CD4-positive, alpha-beta T cell treated with Interleukin-17A for 4 hours (primary cell): ENCODE results near the gene PIP4K2A.

Experiments
- DNase-seq: peaks from one replicate; pipeline ENCODE4 v3.0.0-alpha.2; 2020; ENCODE audit warnings: mixed read lengths

Gene PIP4K2A

GRCh38 chr10:22659866-22660265 lies 54.5 kb downstream of the PIP4K2A start:
- DNase-seq = no peak

- no peak for DNase-seq
Observed at GRCh38 chr10:22658745-22659410, 55.5 kb downstream of the PIP4K2A start.

- DNase-seq = no peak
Observed at GRCh38 chr10:22657566-22658225, 56.7 kb downstream of the PIP4K2A start.

- DNase-seq = no peak
Observed at GRCh38 chr10:22657024-22657423, 57.4 kb downstream of the PIP4K2A start.

GRCh38 chr10:22656036-22656435 lies 58.3 kb downstream of the PIP4K2A start:
- DNase-seq = no peak

GRCh38 chr10:22655312-22655981 lies 58.9 kb downstream of the PIP4K2A start:
- DNase-seq = peak; percentile 66

- DNase-seq = peak; percentile 56
Observed at GRCh38 chr10:22652988-22653481, 61.3 kb downstream of the PIP4K2A start.

GRCh38 chr10:22651276-22651980 lies 63.0 kb downstream of the PIP4K2A start:
- DNase-seq = peak; percentile 38

- DNase-seq = no peak
Observed at GRCh38 chr10:22649994-22650393, 64.4 kb downstream of the PIP4K2A start.

- peak; percentile 46 for DNase-seq
Observed at GRCh38 chr10:22649390-22649841, 65.0 kb downstream of the PIP4K2A start.

- no peak for DNase-seq
Observed at GRCh38 chr10:22648547-22648961, 65.8 kb downstream of the PIP4K2A start.

GRCh38 chr10:22647244-22647643 lies 67.1 kb downstream of the PIP4K2A start:
- no peak for DNase-seq

- peak; percentile 34 for DNase-seq
Observed at GRCh38 chr10:22646388-22646853, 68.0 kb downstream of the PIP4K2A start.

- DNase-seq = no peak
Observed at GRCh38 chr10:22644222-22644621, 70.2 kb downstream of the PIP4K2A start.

- DNase-seq = no peak
Observed at GRCh38 chr10:22643775-22644174, 70.6 kb downstream of the PIP4K2A start.

GRCh38 chr10:22643116-22643515 lies 71.3 kb downstream of the PIP4K2A start:
- DNase-seq = no peak

GRCh38 chr10:22641743-22642142 lies 72.6 kb downstream of the PIP4K2A start:
- DNase-seq = no peak

GRCh38 chr10:22640359-22640758 lies 74.0 kb downstream of the PIP4K2A start:
- no peak for DNase-seq

GRCh38 chr10:22638863-22639262 lies 75.5 kb downstream of the PIP4K2A start:
- no peak for DNase-seq

GRCh38 chr10:22637491-22637890 lies 76.9 kb downstream of the PIP4K2A start:
- DNase-seq = no peak

GRCh38 chr10:22635650-22636049 lies 78.7 kb downstream of the PIP4K2A start:
- DNase-seq = no peak

- DNase-seq = no peak
Observed at GRCh38 chr10:22634606-22635459, 79.5 kb downstream of the PIP4K2A start.
